GM19372 (cell line): ENCODE results near the gene KRTAP20-1.

Experiments used
- ATAC-seq: cut with Tn5 transposase; IDR thresholded peaks from one replicate; pipeline ENCODE4 v1.9.1; 2021; ENCODE audit warnings: mild to moderate bottlenecking, low read depth, moderate library complexity; ENCODE audit not compliant: unreplicated experiment

KRTAP20-1 gene, protein sequence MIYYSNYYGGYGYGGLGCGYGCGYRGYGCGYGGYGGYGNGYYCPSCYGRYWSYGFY

DNA sequence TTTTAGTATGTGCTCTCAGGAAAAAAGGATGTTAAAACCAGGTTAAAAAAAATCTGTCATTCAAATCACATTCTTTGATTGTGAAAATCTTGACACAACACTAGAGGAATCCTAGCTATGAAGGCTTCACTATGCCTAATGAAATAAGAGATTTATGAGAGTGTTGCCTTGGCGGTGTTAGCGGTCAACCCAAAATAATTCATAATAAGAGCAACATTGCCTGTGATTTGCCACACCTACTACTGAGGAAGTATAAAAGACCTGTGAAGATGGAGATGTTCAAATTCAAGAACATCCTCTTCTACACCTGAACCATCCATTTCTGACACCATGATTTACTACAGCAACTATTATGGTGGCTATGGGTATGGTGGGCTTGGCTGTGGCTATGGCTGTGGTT is at the start of gene KRTAP20-1:
Gene KRTAP20-1 (plus strand): TSS at position 301 of the 400 bp plus-strand sequence. CDS start 30 bp downstream, at position 331.
- no peak for ATAC-seq

DNA sequence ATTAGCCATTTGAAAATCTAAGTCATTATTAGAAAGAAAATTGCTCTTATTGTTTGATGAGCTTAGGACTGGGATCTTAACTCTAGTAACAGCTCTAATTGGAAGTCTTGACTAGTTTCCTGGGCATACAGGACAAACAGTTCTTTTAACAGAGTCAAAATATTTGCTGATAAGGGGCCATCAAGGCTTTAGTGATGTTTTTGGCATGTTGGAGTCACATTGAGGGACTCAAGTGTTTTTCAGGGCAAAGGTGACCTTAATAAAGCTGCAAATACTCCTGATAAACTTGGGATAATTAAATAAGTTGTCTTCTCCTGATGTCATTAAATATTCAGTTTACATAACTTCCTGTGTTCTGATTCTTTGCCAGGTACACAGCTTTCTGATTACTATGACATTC is 48.6 kb upstream of the KRTAP20-1 start:
- ATAC-seq, result no peak

DNA sequence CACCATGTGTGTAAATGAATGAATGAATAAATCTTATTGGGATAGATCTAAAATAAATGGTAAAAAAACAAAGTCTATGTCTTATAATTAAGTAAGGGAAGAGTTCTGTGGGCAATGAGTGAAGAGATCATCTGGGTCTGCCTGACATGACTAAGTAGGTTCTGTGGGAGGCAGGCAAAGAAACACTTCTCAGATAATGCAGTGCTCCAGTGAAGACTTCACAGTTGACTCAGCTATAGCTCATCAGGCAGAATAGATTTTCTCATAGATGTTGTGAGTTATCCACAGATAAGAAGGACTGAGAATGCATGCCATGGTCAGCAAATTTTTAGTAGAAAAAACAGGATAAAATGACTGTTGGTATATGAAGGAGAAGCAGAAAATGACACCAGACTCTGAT is 38.5 kb upstream of the KRTAP20-1 start:
- no peak for ATAC-seq

DNA sequence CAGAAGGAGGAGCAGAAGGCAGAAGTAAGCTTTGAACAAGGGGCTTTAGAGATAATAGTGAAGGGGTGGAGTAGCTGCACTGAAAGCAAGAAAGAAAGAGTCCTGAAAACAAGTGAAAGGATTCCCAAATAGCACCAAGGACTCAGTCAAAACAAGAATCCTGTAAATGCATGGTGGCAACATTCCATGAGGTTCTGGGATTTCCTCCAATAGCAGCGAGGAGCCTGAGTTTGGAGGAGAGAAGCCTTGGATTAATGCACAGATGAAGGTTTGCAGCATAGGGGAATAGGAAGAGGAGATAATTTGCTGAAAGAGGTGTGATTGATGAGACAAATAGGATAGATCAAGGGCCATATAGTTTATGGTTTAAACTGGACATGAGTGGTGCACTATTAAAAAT is 36.9 kb upstream of the KRTAP20-1 start:
- no peak for ATAC-seq

DNA sequence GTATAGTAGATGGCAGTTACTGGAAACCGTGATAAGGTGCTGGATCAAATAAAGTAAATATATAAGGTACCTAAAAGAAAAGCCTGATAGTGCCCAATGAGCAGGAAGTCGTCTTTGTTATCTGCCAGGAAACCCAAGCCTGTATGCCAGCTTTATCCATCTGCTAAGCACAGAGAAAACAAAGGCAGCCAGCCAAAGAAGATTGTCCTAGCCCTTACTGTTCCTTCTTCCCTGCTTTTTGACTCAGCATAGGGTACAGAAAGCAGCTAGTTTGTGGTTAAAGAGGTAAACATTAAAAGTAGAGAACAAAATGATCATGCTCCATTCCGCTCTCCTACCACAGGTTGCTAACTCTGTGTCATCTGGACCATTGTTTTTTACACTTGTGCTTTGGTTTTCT is 36.1 kb upstream of the KRTAP20-1 start:
- no peak for ATAC-seq

DNA sequence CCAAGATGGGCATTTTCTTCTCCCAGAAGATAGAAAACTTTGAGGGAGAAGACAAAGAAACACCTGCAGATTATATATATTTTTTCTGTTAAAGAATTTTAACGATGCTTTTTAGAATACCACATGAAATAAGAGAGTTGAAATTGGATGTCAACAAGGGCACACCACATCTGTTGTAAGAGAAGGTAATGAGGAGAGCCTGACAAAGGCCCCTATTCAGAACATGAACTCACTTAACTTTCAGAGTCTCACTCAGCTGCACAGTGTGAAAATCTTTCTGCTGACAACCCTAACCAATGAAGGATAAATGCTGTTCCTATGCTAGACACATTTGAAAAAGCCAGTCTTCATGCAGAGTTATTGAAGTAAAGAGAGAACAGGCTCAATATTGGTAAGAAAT is 33.4 kb upstream of the KRTAP20-1 start:
- ATAC-seq, result no peak

DNA sequence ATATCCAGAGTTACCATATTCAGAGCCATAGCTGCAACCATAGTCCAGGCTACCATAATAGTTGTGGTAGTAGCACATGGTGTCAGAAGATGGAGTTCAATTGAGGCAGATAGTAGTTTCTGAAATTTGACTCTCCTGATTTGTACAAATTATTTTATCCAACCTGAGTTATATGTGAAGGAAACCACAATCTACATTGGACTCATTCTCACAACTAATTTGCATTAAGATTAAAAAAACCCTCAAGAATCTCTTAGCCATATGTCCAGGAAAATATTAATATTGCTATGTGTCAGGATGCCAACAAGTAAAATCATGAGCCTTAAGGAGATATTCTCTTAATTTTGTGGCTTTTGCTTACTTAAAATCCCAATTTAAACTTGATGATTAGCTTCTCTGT is 25.9 kb upstream of the KRTAP20-1 start, which contains the start of gene KRTAP22-2:
Gene KRTAP22-2 (minus strand): TSS at position 101 of the 400 bp plus-strand sequence.
- ATAC-seq, result no peak

DNA sequence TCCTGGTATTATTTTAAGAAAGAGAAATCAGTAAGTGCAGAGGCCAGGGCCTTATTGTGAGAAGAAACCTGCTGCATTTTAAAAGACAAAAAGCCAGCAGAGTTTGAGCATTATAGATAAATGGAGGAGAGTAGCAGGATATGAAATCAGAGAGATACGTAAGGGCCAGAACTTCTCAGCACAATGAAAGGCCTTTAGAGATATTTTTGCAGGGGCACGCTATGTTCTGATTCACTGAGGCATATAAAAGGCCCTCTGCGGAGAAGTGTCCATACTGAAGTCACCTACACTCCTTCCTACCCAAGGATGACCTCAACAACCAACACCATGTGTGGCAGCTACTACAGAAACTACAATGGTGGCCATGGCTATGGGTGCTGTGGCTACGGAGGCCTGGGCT is 24.1 kb upstream of the KRTAP20-1 start, which contains the start of gene KRTAP6-3:
Gene KRTAP6-3 (plus strand): TSS at position 301 of the 400 bp plus-strand sequence. CDS start 6 bp downstream, at position 307.
- ATAC-seq, result no peak

DNA sequence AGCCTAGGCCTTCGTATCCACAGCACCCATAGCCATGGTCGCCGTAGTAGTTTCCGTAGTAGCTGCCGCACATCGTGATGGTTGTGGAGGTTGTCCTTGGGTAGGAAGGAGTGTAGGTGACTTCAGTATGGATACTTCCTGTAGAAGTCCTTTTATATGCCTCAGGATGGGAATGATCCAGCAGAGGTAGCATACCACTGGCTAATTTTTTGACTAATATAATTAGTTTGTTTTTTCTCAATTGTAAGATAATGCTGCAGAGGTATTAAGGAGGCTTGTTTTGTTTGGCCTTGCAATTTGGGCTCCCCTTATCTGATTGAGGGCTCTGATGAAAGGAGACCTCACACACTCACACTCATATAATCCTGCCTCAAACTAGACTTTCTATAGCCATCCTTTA is 17.4 kb upstream of the KRTAP20-1 start, which contains the start of gene KRTAP6-2:
Gene KRTAP6-2 (minus strand): TSS at position 101 of the 400 bp plus-strand sequence. CDS start 28 bp downstream, at position 73.
- ATAC-seq, result no peak

DNA sequence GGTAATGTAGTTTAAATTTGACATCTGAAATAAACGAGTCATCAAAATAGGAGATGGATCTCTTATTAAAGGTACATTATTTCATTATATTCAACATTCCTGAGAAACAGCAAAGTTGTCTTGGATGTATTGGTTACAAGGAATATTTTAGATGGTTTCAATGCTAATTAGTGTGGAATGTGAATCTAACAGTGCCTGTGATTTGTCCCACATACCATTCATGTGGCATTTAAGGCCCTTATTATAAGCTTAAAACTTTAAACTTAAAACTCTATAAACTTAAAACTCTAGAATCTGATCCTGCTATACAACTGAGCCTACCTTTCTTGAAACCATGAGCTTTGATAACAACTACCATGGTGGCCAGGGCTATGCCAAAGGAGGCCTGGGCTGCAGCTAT is 15.4 kb upstream of the KRTAP20-1 start, which contains the start of gene KRTAP22-1:
Gene KRTAP22-1 (plus strand): TSS at position 301 of the 400 bp plus-strand sequence.
- ATAC-seq, result no peak

DNA sequence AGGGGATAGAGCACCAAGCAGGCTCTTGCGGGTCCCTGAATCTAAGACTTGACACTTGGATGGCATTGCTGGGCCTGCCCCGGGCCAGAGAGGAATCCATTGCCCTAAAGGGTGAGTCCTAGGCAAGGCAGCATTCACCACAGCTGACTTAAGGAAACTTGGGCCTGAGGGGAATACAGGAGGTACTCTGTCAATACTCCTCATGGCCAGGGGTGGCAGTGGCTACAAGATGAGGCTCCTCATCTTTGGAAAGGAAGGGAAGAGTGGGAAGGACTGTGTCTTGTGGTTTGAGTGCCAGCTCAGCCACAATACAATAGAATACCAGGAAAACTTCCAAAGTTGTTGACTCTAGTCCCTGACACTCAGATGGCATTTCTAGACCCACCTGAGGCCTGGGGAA is 10.3 kb upstream of the KRTAP20-1 start:
- ATAC-seq, result no peak

DNA sequence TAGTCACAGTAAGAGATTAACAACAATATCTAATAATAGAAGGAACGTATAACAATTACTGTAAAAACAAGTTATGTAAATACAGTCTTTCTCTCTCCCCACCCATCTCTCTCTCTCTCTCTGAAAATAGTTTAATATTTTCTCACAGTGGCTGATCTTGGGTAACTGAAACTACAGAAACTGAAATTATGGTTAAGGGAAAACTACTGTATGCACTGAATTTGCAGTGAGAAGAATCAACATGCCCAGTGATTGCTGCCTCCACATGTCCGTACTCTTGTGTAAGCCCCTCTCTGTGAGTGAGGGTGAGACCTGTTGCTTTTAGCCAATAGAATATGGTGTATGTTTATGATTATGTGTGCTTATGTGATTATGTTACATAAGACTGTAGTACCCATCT is 4.1 kb upstream of the KRTAP20-1 start:
- ATAC-seq, result no peak

DNA sequence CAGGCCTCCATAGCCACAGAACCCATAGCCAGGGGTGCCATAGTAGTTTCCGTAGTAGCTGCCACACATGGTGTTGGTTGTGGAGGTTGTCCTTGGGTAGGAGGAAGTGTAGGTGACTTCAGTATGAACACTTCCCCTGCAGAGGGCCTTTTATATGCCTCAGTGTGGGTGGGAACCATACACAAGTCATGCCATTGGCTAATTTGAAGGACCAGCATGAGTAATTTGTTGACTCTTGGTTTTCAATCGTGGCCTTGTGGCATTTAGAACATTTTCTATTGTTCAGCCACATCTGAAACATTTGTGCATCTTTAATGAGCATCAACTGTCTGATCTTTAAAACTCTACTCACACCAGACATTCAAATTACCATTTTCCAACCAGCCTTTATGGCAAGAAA is 2.4 kb upstream of the KRTAP20-1 start, which contains the start of gene KRTAP6-1:
Gene KRTAP6-1 (minus strand): TSS at position 95 of the 400 bp plus-strand sequence. CDS start 26 bp downstream, at position 69.
- no peak for ATAC-seq

DNA sequence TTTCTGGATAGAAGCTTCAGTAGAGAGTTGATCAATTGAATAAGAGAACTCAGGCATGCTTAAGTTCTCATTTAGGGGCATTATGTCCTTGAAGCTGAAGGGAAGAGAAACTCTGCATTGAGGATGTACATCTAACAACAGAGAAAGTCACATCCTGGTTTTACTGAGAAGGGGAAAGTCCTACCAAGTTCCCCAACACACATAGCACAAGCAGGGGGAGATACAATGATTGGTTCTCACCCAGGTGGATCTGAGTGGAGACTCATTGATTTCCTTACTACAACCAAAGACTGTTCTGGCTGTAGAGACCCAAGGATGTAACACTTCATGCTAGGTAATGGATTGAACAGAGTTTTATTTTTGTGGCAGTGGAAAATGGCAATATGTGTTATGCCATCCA is 1.0 kb upstream of the KRTAP20-1 start:
- no peak for ATAC-seq

DNA sequence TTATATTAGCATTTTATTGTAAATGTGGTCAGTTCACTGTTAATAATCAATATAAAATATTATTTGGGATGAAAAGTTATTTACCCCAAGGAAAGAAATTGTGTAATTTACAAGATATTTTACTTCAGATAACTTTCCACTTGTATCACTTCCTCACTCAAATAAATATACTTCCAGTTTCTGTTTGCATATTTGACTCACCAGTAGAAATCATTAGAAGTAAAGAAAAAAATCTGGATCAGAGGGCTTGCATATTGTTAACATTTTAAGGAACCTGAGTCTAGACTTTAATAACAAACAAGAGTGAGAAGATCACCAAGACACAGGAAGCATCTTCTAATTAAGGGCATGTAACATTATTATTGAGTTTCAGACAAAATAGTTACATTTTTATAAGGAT is 3.9 kb downstream of the KRTAP20-1 start:
- no peak for ATAC-seq

DNA sequence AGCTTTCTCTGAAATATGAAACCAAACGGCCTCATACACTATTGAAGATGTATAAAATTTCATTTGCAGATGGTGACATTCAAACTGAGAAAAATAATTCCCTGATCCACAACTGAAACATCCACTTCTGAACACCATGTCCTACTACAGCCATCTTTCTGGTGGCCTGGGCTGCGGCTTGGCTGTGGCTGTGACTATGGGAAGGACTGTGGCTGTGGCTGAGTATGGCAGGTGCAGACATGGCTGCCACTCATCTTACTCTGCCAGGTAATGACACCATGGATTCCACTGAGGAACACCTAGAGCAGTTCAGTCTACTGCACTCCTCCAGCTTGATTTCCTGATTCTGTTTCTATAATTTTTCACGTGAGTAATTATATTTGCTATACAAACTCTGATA is 4.3 kb downstream of the KRTAP20-1 start, which contains the start of gene KRTAP20-4:
Gene KRTAP20-4 (plus strand): TSS at position 106 of the 400 bp plus-strand sequence.
- ATAC-seq, result no peak

DNA sequence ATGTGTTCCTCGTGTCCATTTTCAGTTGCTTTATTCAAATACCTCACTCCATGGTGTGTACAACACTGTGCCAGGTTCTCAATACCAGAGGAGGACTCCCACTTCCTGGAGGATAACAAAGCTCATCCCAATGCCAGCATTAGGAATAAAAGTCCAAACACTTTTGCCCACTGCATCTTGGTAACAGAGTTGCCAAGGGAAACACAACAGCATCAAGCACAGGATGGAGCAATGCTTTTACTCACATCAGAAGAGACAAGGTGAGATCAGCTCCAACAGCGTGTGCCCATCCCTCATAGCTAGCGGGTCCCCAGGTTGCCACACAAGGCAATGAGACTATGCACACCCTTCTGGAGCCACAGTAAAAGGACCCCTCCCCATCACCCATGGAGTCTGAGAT is 7.1 kb downstream of the KRTAP20-1 start:
- ATAC-seq, result no peak

DNA sequence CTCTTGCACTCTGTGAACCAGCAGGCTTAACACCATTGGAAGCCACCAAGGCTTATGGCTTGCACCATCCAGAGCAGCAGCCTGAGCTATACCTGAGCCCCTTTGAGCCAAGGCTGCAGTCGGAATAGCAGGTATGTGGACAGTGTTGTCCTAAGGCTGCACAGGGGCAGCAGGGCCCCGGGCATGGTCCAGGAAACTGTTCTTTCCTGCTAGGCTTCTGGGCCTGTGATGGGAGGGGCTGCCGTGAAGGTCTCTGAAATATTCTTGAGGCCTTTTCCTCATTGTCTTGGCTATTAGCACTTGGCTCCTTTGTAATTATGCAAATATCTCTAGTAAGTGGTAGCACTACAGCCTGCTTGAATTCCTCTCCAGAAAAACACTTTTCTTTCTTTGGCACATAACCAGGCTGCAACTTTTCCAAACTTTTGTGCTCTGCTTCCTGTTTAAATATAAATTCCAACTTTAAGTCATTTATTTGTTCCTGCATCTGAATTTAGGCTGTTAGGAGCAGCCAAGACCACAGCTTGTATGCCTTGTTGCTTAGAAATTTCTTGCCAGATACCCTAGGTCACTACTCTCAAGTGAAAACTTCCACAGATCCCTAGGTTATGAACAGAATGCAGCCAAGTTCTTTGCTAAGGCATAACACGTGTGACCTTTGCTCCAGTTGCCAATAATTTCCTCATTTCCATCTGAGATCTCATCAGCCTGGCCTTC is 9.4 kb downstream of the KRTAP20-1 start:
- ATAC-seq, result no peak

DNA sequence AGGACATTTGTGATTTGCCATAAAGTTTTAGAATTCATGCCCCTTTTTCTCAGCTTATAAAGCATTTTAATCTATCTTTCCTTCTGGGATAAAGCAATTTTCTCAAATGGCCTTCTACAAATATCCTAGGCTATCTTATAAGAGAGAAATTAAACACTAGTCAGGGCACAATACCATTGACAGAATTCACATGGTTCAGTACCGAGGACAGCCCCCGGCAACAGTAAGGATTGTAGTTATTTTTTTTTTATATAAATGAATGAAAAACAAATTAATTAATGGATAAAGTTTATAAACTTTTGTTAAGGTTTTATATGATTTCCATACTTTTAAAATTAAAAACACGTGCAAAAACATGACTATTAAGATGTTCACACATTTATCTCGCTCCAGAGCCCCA is 11.9 kb downstream of the KRTAP20-1 start:
- no peak for ATAC-seq

DNA sequence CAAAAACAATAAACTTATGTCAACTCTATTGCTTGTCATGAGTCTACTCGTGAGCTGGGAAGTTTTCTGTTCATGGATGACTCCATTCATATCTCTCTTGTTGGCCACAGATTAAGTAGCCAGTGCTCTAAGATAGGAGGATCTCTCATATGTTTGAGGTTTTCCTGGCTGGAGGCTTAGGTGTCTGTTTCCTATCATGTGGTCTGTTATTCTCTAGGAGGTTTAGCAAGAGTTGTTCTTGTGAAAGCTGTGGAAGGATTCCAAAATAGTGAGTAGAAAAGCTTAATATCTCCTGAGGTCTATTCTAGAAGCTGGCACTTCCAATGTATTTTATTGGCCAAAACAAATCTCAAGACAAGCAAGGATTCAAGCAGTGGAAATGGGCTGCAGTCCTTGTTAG is 13.0 kb downstream of the KRTAP20-1 start:
- ATAC-seq, result no peak

DNA sequence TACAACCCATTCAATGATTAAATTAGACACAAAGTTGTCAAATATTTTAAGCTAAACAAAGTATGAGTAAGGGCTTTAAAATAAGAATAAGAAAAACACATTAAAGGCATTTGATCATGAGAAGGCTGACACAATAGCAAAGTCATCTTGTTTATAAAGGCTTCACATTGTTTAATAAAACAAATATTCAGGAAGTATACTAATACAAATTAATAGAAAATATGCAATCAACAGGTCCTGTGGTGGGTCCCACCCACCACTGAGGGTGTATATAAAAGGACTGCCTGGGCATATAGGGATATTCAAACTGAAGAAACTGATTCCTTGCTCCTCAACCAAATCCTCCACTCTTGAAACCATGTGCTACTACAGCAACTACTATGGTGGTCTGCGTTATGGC is 18.7 kb downstream of the KRTAP20-1 start, which contains the start of gene KRTAP20-2:
Gene KRTAP20-2 (plus strand): TSS at position 301 of the 400 bp plus-strand sequence. CDS start 58 bp downstream, at position 359.
- no peak for ATAC-seq

DNA sequence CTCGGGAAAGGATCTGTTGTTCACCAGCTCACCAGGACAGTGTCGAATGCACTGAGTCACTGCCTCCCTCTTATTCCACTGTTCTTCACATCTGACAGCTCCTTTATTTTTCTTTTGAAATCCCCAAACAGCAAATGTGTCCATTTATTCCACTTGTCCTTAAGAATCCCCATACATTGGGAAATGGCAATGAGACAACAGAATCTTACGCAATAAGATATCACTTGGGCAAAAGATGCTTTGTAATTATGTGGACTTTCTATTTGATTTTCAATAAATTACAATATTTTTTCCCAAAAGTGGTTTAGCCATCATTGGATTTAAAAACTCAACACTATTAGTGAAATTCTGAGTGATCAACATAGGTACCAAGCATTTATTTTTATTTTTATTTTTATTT is 22.5 kb downstream of the KRTAP20-1 start:
- ATAC-seq, result no peak
